PC-3 (cell line): ENCODE data around the gene CLDN11.

Source experiments
- CTCF ChIP-seq: fragments of 300-600 bp; sonication (generic); conservative IDR thresholded peaks from 2 replicates; pipeline ENCODE4 v1.5.1; 2017; ENCODE audit warnings: antibody characterized with exemption, low read depth, mild to moderate bottlenecking, low read length
- EZH2 ChIP-seq: fragments of 300-600 bp; sonication (generic); IDR thresholded peaks from one replicate; pipeline ENCODE4 v1.6.1; 2017; ENCODE audit warnings: antibody characterized with exemption, mild to moderate bottlenecking, low read length; ENCODE audit not compliant: unreplicated experiment
- EZH2phosphoT487 ChIP-seq: fragments of 300-600 bp; sonication (generic); IDR thresholded peaks from 2 replicates; pipeline ENCODE4 v1.6.1; 2018; ENCODE audit warnings: mild to moderate bottlenecking, antibody characterized with exemption, low read length, borderline replicate concordance

- no peak for TF ChIP-seq EZH2
- TF ChIP-seq CTCF = no peak
- no peak for TF ChIP-seq EZH2phosphoT487
Measured at GRCh38 chr3:170482199-170482598, 63.5 kb downstream of the CLDN11 start.
